ENCODE results near the gene PPBP. TPM values are rescaled to one million over a fixed set of nuclear protein-coding genes. Genes with fewer than 3 reads are reported as not detected.

Gene PPBP, protein sequence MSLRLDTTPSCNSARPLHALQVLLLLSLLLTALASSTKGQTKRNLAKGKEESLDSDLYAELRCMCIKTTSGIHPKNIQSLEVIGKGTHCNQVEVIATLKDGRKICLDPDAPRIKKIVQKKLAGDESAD
- 0.17 TPM in 1 of 5 replicates, not detected in the others for total RNA-seq (2022; extraction: Qiagen RNA extraction)

GRCh38 chr4:73988061-73988460, at the start of gene PPBP:
PPBP (minus strand) TSS chr4:73988190; CDS start chr4:73988103, 87 bp downstream.

GRCh38 chr4:73998040-73999011, 10.3 kb upstream of the PPBP start, which contains the start of gene CXCL5:
CXCL5 (minus strand) TSS chr4:73998677; CDS start chr4:73998581, 96 bp downstream.

Other genes with a start within 250 kb of the PPBP start
- gene CXCL8, start 247.6 kb downstream of the PPBP start, total RNA-seq (2022; extraction: Qiagen RNA extraction): 5.3 to 10.4 TPM (median 9.5 TPM) in 5 replicates
- gene CXCL6, start 151.5 kb downstream of the PPBP start, total RNA-seq (2022; extraction: Qiagen RNA extraction): not detected in 5 replicates
- not detected in 5 replicates for gene PF4V1, start 134.9 kb downstream of the PPBP start, total RNA-seq (2022; extraction: Qiagen RNA extraction)
- gene CXCL1, start 118.8 kb downstream of the PPBP start, total RNA-seq (2022; extraction: Qiagen RNA extraction): 6.0 to 7.6 TPM (median 6.6 TPM) in 5 replicates
- 0.23 to 1.2 TPM (median 0.92 TPM) in 5 replicates for gene PF4, start 6.2 kb downstream of the PPBP start, total RNA-seq (2022; extraction: Qiagen RNA extraction)
- 27.5 to 37.7 TPM (median 31.5 TPM) in 5 replicates for gene CXCL5, start 10.5 kb upstream of the PPBP start, total RNA-seq (2022; extraction: Qiagen RNA extraction)
- 2.6 to 4.0 TPM (median 3.8 TPM) in 5 replicates for gene CXCL3, start 50.5 kb upstream of the PPBP start, total RNA-seq (2022; extraction: Qiagen RNA extraction)
- gene CXCL2, start 111.0 kb upstream of the PPBP start, total RNA-seq (2022; extraction: Qiagen RNA extraction): 9.2 to 14.6 TPM (median 11.2 TPM) in 5 replicates
- 7.9 to 10.2 TPM (median 8.9 TPM) in 5 replicates for gene MTHFD2L, start 169.9 kb upstream of the PPBP start, total RNA-seq (2022; extraction: Qiagen RNA extraction)